Panc1 (cell line): ENCODE measurements around the gene SYTL1.

ENCODE experiments used
- CTCF ChIP-seq: fragments of 450-650 bp; IDR thresholded peaks from 2 replicates; pipeline ENCODE4 v1.5.1; 2017; ENCODE audit warnings: mild to moderate bottlenecking
- POLR2AphosphoS5 ChIP-seq: IDR thresholded peaks from 2 replicates; pipeline ENCODE4 v1.6.1; 2012; ENCODE audit warnings: mild to moderate bottlenecking, low read depth, low read length, moderate library complexity
- TCF7L2 ChIP-seq: IDR thresholded peaks from 2 replicates; pipeline ENCODE4 v1.6.1; 2011; ENCODE audit warnings: mild to moderate bottlenecking, low read depth, low read length, inconsistent platforms

- TF ChIP-seq CTCF, result no peak
- TF ChIP-seq POLR2AphosphoS5, result no peak
- no peak for TF ChIP-seq TCF7L2
These were observed 19.1 kb upstream of the SYTL1 start for GRCh38 chr1:27322569-27323240.
